WTC11 (cell line): ENCODE measurements around the gene NBEA.

Experiments
- ATF3 ChIP-seq: sonication (generic); formaldehyde crosslinking; conservative IDR thresholded peaks from 2 replicates; pipeline ENCODE4 v1.8.1; 2022; ENCODE audit warnings: mild to moderate bottlenecking, missing genetic modification reagents
- CTCF ChIP-seq: fragments of 200-600 bp; IDR thresholded peaks from 2 replicates; pipeline ENCODE4 v1.8.0; 2022; ENCODE audit warnings: antibody characterized with exemption
- ETV6 ChIP-seq: sonication (generic); formaldehyde crosslinking; IDR thresholded peaks from 2 replicates; pipeline ENCODE4 v1.8.1; 2022; ENCODE audit warnings: mild to moderate bottlenecking, missing genetic modification reagents
- GABPB1 ChIP-seq: sonication (generic); formaldehyde crosslinking; IDR thresholded peaks from 2 replicates; pipeline ENCODE4 v1.8.1; 2023; ENCODE audit warnings: mild to moderate bottlenecking, missing genetic modification reagents
- JUN ChIP-seq: sonication (generic); formaldehyde crosslinking; IDR thresholded peaks from 2 replicates; pipeline ENCODE4 v1.8.0; 2023; ENCODE audit warnings: mild to moderate bottlenecking, missing genetic modification reagents
- NFYB ChIP-seq: sonication (generic); formaldehyde crosslinking; conservative IDR thresholded peaks from 2 replicates; pipeline ENCODE4 v1.8.0; 2022; ENCODE audit warnings: low read depth, missing genetic modification reagents
- ZNF232 ChIP-seq: sonication (generic); formaldehyde crosslinking; IDR thresholded peaks from 2 replicates; pipeline ENCODE4 v1.8.0; 2022; ENCODE audit warnings: mild to moderate bottlenecking, missing genetic modification reagents
- TF ChIP-seq, protein P1 (sequence below): fragments of 250-450 bp; sonication (Bioruptor Pico); conservative IDR thresholded peaks from 2 replicates; pipeline ENCODE4 v1.9.0; 2021; ENCODE audit warnings: mild to moderate bottlenecking
- TF ChIP-seq, protein P2 (sequence below): sonication (generic); formaldehyde crosslinking; IDR thresholded peaks from 2 replicates; pipeline ENCODE4 v1.8.1; 2023; ENCODE audit warnings: mild to moderate bottlenecking, missing genetic modification reagents

GRCh38 chr13:35210261-35210660 lies 268.2 kb downstream of the NBEA start:
- TF ChIP-seq NFYB (CRISPR knock-in tag) (no peak), GABPB1 (no peak), ETV6 (CRISPR knock-in tag) (no peak), JUN (no peak), ATF3 (CRISPR knock-in tag) (no peak), ZNF232 (CRISPR knock-in tag) (no peak), CTCF (no peak)
- TF ChIP-seq, protein P1, sequence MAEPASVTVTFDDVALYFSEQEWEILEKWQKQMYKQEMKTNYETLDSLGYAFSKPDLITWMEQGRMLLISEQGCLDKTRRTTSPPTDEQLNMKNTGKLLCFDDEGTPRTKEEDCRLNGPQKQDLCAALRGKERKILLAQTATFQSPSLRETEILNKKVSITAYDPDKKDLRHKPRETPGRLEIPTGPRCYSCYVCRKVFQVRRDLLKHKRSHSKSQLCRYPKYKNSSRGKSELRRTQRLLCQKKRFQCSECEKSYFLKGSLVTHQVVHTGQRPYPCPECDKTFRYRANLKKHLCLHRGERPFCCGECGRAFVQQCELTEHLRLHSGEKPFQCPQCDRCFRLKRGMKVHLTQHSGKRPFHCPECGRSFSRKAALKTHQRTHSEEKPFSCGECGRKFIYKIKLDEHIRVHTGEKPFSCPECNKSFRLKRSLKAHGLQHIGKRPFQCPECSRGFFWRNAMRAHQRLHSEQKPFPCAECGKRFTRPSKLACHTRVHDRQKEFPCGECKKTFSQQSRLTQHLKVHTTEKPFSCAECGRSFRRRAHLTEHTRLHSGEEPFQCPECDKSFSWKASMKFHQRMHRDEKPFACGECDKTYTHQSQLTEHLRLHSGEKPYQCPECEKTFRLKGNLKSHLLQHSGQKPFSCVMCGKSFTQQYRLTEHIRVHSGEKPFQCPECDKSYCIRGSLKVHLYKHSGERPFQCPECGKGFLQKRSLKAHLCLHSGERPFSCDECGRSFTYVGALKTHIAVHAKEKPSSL, result no peak
- TF ChIP-seq, protein P2, sequence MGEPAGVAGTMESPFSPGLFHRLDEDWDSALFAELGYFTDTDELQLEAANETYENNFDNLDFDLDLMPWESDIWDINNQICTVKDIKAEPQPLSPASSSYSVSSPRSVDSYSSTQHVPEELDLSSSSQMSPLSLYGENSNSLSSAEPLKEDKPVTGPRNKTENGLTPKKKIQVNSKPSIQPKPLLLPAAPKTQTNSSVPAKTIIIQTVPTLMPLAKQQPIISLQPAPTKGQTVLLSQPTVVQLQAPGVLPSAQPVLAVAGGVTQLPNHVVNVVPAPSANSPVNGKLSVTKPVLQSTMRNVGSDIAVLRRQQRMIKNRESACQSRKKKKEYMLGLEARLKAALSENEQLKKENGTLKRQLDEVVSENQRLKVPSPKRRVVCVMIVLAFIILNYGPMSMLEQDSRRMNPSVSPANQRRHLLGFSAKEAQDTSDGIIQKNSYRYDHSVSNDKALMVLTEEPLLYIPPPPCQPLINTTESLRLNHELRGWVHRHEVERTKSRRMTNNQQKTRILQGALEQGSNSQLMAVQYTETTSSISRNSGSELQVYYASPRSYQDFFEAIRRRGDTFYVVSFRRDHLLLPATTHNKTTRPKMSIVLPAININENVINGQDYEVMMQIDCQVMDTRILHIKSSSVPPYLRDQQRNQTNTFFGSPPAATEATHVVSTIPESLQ (CRISPR knock-in tag), result no peak
